Stimulated activated CD8-positive, alpha-beta memory T cell treated with anti-CD3 and anti-CD28 coated beads, Interleukin-2, amount 100 ng/mL, for 1 hour (primary cell): ENCODE data around the gene HOMER1.
"Not testable (repeated sequence)": the region's sequence is repeated elsewhere in the genome, so short reads cannot be mapped to it uniquely, and the experiment has no call there.

Experiments used
- DNase-seq, 2 donors: peaks; one replicate each; pipeline ENCODE4 v3.0.0-alpha.2; 2020; ENCODE audit warnings: low read depth in 2 of 2

Gene HOMER1

GRCh38 chr5:79418276-79418675 is 95.7 kb downstream of the HOMER1 start:
- DNase-seq: no peak

DNA sequence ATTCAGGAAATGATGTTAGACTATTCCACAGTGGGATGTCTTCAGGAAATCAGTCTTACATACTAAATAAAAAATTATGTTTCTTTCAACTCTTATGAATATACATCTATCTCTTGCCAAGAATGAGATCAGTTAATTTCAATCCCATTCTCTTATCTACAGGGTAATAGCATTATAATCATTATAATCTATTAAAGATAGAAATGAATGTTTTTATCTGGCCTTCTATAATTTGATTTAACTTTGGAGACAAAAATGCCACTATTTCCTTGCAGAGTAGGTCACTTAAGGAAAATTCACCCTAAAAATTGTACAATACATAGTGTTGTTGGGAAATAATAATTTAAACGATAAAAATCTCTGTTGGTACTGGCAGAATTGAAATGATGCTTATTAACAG is 96.4 kb downstream of the HOMER1 start:
- no peak for DNase-seq

DNA sequence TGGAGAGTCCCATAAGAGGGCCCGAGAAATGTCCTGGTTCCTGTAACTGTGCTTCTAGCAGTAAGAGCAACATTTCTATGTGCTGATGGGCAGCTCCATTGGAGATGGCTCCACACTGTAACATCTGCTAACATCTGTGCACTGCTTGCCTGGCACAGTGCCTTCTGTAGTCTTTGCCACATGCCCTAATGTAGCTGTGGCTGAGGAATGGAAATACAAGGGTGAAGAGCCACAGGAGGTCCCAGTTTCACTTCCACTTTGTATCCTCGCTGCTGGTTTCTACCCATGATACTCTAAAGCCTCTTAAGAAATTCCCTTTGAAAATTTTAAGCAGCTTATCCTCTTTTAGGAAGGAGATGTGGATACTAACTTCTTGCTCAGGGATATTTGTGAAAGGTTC is 97.4 kb downstream of the HOMER1 start:
- no peak for DNase-seq

DNA sequence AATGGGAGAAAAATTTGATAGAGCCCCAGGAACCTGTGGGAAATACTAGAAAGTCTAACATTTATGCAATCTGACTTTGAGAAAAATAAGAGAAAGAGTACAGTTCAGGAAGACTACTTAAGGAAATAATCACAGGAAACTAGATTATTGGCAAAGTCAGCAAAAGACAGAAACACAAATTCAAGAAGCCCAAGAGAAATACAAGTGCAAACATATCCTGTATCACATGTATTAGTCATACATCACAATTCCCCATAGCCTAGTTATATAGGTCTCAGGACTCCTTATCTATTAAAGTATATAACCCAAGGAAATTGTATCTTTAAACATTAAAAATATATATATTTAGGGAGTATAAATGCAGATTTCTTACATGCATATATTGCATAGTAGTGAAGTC is 100.8 kb downstream of the HOMER1 start:
- no peak for DNase-seq

DNA sequence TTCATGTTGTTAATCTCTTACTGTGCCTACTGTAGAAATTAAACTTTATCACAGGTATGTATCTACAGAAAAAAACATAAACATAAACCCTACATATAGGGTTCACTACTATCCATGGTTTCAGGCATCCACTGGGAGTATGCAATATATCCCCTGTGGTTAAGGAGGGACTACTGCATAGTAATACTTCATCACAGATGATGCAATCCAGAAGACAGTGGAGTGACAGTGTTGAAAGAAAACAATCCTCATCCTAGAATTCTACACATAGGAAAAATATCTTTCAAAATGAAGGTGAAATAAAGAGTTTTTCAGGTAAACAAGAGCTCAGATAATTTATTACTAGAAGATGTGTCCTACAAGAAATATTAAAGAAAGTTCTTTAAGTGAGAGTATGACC is 105.9 kb downstream of the HOMER1 start:
- no peak for DNase-seq

- no peak for DNase-seq
Measured at GRCh38 chr5:79407591-79407990, 106.3 kb downstream of the HOMER1 start.

DNA sequence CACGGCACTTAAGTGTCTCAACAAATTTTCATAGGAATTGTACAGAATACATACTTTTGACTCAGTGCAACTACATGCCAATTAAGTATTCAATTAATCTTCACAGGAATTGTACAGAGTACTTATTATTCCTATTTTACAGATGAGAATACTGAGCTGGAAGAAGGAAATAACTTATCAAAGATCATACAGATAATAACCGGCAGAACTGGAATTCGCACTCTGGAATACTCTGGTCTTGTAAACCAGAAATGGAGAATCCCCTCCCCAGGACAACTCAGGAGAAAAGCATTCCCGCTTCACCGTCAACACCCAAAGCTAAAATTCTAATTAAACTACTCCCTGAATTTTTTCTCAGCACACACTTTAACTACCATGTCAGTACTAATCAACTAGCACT is 112.7 kb downstream of the HOMER1 start:
- no peak for DNase-seq

DNA sequence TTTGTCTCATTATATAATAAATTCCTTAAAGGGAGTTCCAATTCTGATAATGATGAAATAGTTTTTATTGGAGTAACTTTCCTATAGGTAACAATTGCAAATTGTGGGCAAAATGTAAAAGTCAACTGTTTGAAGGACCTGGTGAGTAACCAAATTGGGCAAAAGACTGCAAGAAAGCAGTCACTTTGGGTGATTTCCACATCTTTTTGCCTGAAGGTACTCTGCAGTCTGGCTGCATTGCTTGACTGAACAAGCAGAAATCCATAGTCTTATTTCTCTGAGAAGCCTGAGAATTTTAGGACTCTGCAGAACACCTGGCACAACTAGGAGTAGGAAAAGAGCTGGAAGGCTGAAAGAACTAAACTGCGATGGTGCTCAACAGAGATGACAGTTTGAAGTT is 114.9 kb downstream of the HOMER1 start:
- no peak for DNase-seq

- DNase-seq: no peak
Measured at GRCh38 chr5:79397080-79397479, 116.9 kb downstream of the HOMER1 start.

DNA sequence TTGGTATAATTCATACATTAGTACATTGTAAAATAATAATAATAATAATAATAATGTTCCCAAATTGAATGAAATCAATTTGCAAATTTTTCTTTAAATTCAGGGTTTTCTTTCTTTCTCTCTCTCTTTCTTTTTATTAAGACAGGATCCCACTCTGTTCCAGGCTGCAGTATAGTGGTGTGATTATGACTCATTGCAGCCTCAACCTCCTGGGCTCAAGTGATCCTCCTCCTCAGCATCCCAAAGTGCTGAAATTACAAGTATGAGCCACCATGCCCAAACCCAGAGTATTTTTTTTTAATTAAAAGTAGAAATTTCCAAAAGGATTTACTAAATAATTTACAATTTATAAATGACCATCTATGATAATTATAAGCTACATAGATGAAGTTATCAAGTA is 117.7 kb downstream of the HOMER1 start:
- no peak for DNase-seq

DNA sequence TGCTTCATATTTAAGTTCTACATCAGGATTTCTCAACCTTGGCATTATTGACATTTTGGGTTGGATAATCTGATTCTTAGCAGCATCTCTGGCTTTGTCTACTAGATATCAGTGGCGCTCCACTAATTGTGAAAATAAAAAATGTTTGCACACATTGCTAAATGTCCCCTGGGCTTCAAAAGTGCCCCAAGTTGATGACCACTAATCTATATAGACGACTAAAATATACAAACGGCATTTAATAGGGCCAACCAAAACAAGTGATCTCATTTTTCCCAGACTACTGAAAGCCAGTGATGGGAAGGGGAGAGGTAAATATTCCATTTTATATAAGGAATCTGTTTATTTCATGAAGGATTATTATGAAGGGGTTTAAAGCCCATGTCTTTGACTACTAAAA is 118.6 kb downstream of the HOMER1 start:
- no peak for DNase-seq

GRCh38 chr5:79392776-79393175 is 121.2 kb downstream of the HOMER1 start:
- DNase-seq: no peak

DNA sequence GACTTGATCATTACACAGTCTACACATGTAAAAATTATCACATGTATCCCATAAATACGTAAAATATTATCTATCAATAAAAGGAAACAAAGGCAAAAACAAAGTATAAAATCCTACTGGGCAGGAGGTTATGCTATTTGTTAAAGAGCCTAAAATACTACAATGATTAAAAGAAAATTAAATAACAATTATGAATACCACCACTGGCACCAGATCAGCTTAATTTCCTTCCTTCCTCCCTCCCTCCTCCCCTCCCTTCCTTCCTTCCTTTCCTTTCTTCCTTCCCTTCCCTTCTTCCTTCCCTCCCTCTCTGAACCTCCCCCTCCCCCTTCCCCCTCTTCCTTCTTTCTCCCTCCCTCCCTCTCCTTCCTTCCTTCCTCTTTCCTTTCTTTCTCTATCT is 127.3 kb downstream of the HOMER1 start:
- no peak for DNase-seq

DNA sequence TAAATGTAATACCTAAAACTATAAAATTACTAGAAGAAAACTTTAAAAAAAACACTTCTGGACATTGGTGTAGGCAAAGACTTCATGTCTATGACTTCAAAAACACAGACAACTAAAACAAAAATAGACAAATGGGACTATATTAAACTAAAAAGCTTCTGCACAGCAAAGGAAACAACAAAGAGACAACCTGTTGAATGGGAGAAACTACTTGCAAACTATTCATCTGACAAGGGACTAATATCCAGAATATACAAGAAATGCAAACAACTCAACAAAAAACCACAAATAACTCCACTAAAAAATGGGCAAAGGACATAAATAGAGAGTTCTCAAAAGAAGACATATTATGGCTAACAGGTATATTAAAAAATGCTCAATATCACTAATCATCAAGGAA is 128.8 kb downstream of the HOMER1 start:
- not testable (repeated sequence) for DNase-seq

DNA sequence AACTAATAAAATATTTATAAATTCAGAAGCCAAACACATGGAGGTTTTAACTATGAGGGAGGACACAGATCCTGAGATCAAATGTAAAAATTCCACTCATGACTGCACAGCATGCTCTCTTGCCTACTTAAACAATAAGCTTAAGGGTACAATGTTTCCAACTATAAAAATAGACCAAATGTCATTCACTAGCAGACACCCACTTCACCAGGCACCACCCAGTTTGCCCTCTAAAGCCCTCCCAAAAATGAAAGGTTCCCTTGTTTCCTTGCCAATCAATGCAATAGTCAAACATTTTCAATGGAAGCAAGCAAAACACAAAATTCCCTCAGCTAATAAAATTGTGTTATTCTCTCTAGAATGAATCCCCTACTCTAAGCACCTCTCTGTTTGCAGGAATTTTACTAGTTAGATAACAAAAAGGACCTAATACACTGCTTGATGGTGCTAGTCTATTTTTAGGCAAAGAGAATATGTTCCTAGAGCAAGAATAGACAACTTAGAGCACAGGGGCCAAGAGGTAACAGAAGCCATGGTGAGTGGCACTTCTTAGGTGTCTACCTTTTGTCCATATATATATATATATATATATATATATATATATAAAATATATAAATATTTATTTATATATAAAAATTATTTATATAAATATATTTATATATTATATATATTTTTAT is 135.3 kb downstream of the HOMER1 start:
- DNase-seq: no peak

DNA sequence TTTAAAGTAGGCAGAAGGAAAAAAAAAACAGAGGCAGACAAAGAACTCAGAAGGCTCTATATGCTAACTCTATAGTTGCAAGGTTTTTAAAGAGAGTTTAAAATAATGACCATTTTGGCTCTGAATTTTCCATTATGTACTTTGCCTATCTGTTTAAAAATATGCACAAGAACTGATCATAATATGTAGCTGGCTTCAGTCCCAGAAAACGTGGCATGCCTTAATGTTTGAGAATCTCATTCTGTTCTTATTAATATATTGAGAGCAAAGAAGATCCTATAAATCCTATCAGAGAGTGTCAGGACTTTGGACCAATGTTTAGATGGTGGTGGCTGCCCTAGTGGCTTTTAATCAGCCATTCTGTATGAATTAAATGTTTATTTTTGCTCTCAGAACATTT is 156.5 kb downstream of the HOMER1 start:
- no peak for DNase-seq

DNA sequence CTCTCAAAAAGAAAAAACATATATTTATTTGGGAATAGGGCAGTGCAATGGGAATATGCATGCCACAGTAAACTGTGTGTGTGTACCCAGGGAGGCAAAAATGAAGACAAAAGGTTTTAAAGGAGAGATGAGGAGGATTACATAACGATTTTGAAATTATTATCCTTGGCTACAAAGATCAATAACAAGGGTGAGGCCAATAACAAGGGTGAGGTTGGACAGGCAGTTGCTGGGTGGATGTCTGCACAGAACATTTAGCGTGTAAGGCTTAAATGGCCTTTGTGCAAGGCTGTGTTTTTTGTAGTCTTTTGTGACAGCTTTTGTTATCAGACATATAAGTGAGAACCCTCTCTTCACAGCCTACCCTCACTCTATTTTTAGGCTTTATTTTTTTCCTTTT is 164.1 kb downstream of the HOMER1 start:
- DNase-seq: no peak

GRCh38 chr5:79349047-79349446 is 164.9 kb downstream of the HOMER1 start:
- no peak for DNase-seq

- DNase-seq: no peak
Measured at GRCh38 chr5:79346420-79346824, 167.5 kb downstream of the HOMER1 start.

- DNase-seq: no peak
Measured at GRCh38 chr5:79333852-79334557, 179.9 kb downstream of the HOMER1 start.

GRCh38 chr5:79330071-79330470 is 183.9 kb downstream of the HOMER1 start:
- DNase-seq: no peak

DNA sequence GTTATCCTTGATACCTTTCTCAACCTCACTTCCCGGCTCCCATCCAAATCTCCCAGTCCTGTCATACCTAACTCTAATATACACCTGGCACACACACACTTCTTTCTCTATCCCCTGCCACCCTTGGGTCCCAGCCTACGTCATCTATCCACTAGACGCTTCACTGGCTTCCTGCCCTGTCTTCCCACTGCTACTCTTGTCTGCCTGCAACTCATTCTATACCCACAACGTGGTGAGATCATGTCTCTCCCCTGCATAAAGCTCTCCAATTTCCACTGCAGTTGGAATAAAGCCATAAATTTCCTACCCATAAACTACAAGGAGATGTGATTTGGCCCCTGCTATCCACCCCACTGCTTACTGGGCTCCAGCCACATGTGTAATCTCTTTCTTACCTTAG is 184.5 kb downstream of the HOMER1 start:
- no peak for DNase-seq
